Skeletal muscle cell (primary cell): ENCODE results near the gene TSPAN15.

Experiments used
- DNase-seq: peaks from one replicate; pipeline ENCODE4 v3.0.0-alpha.2; 2010; ENCODE audit warnings: low read depth
- H3K4me3 ChIP-seq: 2 replicates; pipeline ENCODE4 v1.5.1; 2011; ENCODE audit warnings: low read depth, mild to moderate bottlenecking, control low read depth, low read length, moderate library complexity

Gene TSPAN15

GRCh38 chr10:69496352-69497230, 45.3 kb downstream of the TSPAN15 start:
- no peak overlapping the region for H3K4me3 ChIP-seq

DNA sequence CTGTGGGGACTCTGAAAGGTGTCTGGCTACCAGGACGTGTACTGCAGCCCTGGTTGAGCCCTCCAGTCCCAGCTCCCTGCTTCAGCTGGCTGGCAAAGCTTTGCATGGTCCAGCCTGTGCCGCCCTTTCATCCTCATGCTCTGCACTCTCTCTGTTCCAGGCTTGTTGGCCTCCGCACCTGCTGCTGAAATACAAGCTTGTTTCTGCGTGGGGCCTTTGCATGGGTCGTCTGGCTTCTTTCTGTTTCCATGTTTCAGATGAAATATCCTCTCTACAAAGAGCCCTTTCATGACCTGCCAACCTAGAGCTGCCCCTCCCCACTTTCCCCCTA, 45.9 kb downstream of the TSPAN15 start:
- DNase-seq, result no peak

More at GRCh38 chr10:69496352-69497230, 45.3 kb downstream of the TSPAN15 start:
- DNase-seq, result no peak

GRCh38 chr10:69497611-69498390, 46.5 kb downstream of the TSPAN15 start:
- H3K4me3 ChIP-seq, result no peak overlapping the region
- DNase-seq, result no peak

More for the DNA sequence above, 45.9 kb downstream of the TSPAN15 start:
- no peak overlapping the region for H3K4me3 ChIP-seq

GRCh38 chr10:69498711-69499471, 47.6 kb downstream of the TSPAN15 start:
- DNase-seq, result no peak

DNA sequence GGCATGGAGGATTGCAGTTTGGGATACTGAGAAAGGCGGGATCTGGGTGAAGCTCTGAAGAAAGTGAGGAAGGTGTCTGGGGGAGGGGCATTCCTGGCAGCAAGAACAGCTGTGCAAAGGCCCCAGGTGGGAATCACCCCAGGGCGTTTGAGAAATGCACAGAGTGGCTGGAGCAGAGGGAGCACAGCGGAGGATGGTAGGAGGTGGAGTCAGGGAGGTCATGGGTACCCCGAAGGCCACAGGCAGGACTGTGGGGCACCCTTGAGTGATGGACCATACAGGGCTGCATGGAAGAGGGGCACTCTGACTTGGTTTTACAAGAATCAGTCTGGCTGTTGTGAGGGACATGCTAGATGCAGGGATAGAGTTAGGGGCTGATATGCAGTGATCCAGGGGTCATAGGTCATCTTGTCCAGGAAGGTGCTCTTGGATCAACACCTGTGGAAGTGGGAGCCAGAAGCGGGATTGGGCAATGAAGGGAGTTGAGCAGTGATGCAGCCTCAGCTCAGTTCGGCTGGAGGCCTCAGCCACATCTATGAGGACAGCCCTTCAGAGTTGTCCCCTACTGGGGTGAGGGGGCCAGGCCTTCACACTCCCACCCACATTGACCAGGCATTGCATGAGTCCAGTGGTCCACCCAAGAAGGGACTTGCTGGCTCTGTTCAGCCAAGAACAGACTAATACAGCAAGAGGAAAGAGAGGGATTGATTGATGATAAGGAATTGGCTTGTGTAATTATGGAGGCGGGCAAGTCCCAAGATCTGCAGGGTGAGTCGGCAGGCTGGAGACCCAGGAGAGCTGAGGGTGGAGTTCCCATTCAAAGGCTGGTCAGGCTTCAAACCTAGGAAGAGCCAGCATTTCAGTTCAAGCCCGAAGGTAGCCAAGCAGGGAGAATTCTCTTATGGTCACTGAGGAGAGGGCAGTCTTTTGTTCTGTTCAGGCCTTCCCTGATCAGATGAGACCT, 48.7 kb downstream of the TSPAN15 start:
- H3K4me3 ChIP-seq, result no peak overlapping the region
- DNase-seq, result no peak

More at GRCh38 chr10:69498711-69499471, 47.6 kb downstream of the TSPAN15 start:
- no peak overlapping the region for H3K4me3 ChIP-seq

DNA sequence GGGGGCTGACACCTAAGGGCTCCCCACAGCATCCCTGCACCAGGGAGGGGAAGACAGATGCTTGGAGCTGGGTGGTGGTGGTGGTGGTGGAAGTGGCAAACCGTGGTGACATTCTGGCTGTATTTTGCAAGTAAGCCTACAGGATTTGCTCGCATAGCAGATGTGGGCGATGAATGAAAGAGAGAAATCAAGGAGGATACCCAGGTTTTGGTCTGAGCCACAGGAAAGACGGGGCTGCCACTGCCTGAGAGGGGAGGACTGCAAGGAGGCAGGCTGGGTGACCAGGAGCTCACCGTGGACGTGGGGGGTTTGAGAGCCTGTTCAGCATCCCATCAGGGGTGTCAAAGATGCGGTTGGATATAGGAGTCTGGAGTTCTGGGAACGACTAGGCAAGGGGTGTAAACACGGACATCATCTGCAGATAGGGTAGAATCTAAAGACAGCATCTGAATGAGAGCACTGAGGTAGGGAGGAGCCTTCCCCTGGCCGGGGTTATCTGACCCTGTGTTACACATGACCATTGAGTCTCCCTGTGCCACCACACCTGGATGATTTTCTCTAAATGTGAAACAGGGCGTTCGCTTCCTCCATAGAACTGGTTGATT, 49.7 kb downstream of the TSPAN15 start:
- H3K4me3 ChIP-seq, result no peak overlapping the region
- DNase-seq, result no peak

DNA sequence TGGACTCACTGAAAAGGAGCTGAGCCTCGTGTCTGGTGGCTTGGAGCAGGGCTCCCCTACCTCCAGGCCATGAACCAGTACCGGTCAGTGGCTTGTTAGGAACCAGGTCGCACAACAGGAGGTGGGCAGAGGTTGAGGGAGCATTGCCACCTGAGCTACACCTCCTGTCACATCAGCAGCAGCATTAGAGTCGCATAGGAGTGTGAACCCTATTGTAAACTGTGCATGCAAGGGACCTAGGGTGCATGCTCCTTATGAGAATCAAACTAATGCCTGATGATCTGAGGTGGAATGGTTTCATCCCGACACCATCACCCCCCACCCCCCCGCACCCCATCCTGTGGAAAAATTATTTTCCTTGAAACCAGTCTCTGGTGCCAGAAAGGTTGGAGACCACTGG, 50.4 kb downstream of the TSPAN15 start:
- DNase-seq, result no peak
- no peak overlapping the region for H3K4me3 ChIP-seq

DNA sequence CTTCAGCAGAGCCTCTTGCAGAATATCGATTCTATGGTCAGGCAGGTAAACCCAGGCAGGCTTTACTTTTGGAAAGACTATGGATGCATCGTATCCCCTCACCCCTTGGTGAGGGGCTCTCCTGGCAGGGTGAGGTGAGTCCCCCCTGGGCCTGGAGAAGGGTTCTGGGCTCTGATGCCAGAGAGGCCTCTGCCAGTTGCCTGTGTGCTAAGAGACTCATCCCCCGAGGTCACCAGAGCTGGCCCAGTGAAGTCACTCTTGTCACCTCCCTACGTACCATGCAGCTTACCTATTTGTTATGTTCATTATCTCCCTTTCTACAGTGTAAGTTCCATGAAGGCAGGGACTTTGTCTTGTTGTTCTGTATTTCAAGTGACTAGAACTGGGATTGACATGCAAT, 51.3 kb downstream of the TSPAN15 start:
- no peak overlapping the region for H3K4me3 ChIP-seq
- DNase-seq, result no peak

GRCh38 chr10:69503001-69503895, 52.0 kb downstream of the TSPAN15 start:
- no peak for DNase-seq
- no peak overlapping the region for H3K4me3 ChIP-seq

- no peak overlapping the region for H3K4me3 ChIP-seq
- no peak for DNase-seq
Measured at GRCh38 chr10:69503896-69504265, 52.6 kb downstream of the TSPAN15 start.

- DNase-seq, result no peak
- H3K4me3 ChIP-seq, result no peak overlapping the region
Measured at GRCh38 chr10:69504576-69505250, 53.4 kb downstream of the TSPAN15 start.

DNA sequence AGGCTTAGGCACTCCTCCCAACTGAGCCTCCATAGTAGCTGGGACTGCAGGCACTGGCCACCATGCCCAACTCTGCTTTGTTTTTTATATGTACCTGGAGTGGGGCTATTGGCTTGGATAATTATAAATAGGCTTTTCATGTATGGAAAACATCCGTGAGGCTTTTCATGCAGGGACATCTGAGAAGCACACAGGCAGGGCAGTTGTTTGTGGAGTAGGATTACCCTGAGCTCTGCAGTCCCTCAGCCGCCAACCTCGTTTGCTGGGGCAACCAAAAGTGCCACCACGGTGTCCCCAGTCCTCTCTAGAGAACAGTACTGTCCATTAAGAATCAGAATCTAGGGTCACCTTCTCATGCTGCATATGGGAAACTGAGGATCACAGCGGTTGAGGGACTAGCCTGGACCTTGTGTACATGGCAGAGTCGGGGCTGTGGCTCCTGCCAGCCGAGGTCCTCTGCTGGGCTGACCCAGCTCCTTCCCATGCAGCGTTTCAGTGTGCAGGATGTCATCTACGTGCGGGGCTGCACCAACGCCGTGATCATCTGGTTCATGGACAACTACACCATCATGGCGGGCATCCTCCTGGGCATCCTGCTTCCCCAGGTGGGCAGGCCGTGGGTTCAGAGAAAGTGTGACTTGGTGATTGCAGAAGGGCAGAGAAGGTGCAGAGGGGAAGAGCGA, 54.5 kb downstream of the TSPAN15 start:
- DNase-seq, result no peak
- no peak overlapping the region for H3K4me3 ChIP-seq

- DNase-seq, result no peak
- no peak overlapping the region for H3K4me3 ChIP-seq
Measured at GRCh38 chr10:69506487-69506833, 55.2 kb downstream of the TSPAN15 start.

DNA sequence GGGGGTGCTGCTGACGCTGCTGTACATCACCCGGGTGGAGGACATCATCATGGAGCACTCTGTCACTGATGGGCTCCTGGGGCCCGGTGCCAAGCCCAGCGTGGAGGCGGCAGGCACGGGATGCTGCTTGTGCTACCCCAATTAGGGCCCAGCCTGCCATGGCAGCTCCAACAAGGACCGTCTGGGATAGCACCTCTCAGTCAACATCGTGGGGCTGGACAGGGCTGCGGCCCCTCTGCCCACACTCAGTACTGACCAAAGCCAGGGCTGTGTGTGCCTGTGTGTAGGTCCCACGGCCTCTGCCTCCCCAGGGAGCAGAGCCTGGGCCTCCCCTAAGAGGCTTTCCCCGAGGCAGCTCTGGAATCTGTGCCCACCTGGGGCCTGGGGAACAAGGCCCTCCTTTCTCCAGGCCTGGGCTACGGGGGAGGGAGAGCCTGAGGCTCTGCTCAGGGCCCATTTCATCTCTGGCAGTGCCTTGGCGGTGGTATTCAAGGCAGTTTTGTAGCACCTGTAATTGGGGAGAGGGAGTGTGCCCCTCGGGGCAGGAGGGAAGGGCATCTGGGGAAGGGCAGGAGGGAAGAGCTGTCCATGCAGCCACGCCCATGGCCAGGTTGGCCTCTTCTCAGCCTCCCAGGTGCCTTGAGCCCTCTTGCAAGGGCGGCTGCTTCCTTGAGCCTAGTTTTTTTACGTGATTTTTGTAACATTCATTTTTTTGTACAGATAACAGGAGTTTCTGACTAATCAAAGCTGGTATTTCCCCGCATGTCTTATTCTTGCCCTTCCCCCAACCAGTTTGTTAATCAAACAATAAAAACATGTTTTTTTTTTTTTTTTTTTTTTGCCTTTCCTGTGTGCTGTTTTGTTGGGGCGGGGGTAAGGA, 55.8 kb downstream of the TSPAN15 start:
- no peak for DNase-seq
- H3K4me3 ChIP-seq, result no peak overlapping the region

DNA sequence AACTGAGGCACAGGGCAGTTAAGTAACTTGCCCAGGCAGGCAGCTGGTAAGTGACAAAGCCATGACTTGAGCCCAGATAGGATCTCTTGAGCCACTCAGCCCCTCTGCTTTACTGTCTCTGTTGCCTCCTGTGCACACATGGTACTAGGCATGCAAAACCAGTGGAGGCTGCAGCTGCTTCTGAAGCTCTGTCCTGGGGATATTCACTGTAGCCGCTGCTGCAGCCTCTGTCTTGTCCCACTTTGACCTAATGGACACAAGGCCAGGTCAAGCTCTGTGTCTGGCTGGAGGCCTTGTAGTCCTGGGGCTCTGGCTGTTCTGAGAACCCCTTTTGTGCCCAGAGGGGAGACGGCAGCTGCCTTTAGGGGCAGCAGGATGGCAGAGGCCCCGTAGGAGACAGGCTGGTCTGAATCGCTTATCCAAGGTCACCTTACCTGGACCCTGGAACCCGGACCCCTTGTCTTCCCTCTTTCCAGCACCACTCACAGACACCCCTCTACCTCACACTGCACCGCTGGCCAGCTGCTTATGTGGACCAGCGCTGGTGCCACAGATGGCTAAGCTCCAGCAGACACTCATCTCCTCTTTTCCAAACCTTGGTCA, 57.6 kb downstream of the TSPAN15 start:
- no peak overlapping the region for H3K4me3 ChIP-seq
- no peak for DNase-seq
